CD8-positive, alpha-beta memory T cell (primary cell): Measurements from ENCODE around the gene VWA2. TPM values are rescaled to one million over a fixed set of nuclear protein-coding genes. Genes with fewer than 3 reads are reported as not detected.
A peak's percentile ranks its signal among the peaks of the same experiment; 100 is the strongest.

ENCODE experiments used
- CTCF ChIA-PET: fragments of 350-600 bp; sonication (Branson Sonifier 250); formaldehyde crosslinking; loops from one replicate; lab custom pipeline; 2021; ENCODE audit warnings: antibody characterized with exemption; lab: Charles Lee
- POLR2A ChIA-PET: fragments of 350-600 bp; sonication (Branson Sonifier 250); formaldehyde crosslinking; loops from one replicate; lab custom pipeline; 2021; ENCODE audit warnings: antibody characterized with exemption; lab: Charles Lee
- DNase-seq, 5 donors: peaks; one replicate each; pipeline versions ENCODE4 v3.0.0 to v3.0.0-alpha.2; 2020 to 2022; ENCODE audit warnings: mixed read lengths in 1 of 5
- H3K27ac ChIP-seq: one replicate; pipeline ENCODE4 v1.7.0; 2013; ENCODE audit warnings: low read depth, mild to moderate bottlenecking, low read length, moderate library complexity
- H3K27me3 ChIP-seq: 2 replicates; pipeline ENCODE4 v1.7.0; 2013; ENCODE audit warnings: low read length, mild to moderate bottlenecking; ENCODE audit not compliant: insufficient read depth, poor library complexity, severe bottlenecking
- H3K36me3 ChIP-seq: 2 replicates; pipeline ENCODE4 v1.7.0; 2013; ENCODE audit warnings: mild to moderate bottlenecking, low read length, moderate library complexity; ENCODE audit not compliant: insufficient read depth
- H3K4me1 ChIP-seq: 2 replicates; pipeline ENCODE4 v1.7.0; 2013; ENCODE audit warnings: mild to moderate bottlenecking, low read length, moderate library complexity; ENCODE audit not compliant: insufficient read depth
- H3K4me3 ChIP-seq: 2 replicates; pipeline ENCODE4 v1.7.0; 2013; ENCODE audit warnings: mild to moderate bottlenecking, low read length
- H3K9me3 ChIP-seq: 2 replicates; pipeline ENCODE4 v1.7.0; 2013; ENCODE audit warnings: mild to moderate bottlenecking, low read length
- H3K27ac Mint-ChIP-seq, 8 donors: one replicate each; pipeline ENCODE4 v1.8.0; 2020 to 2021; ENCODE audit warnings: mixed read lengths in 8 of 8, mild to moderate bottlenecking in 6 of 8, inconsistent platforms in 3 of 8, moderate library complexity in 3 of 8
- H3K27me3 Mint-ChIP-seq, 2 donors: one replicate each; pipeline ENCODE4 v1.8.0; 2020 to 2021; ENCODE audit warnings: mixed read lengths in 2 of 2, mild to moderate bottlenecking in 1 of 2, moderate library complexity in 1 of 2
- H3K36me3 Mint-ChIP-seq, 3 donors: one replicate each; pipeline ENCODE4 v1.8.0; 2020 to 2021; ENCODE audit warnings: mixed read lengths in 3 of 3, inconsistent platforms in 1 of 3, mild to moderate bottlenecking in 1 of 3
- H3K4me1 Mint-ChIP-seq, 3 donors: one replicate each; pipeline ENCODE4 v1.8.0; 2020 to 2021; ENCODE audit warnings: mixed read lengths in 3 of 3, inconsistent platforms in 1 of 3, mild to moderate bottlenecking in 1 of 3
- H3K4me3 Mint-ChIP-seq, 7 donors: one replicate each; pipeline ENCODE4 v1.8.0; 2020 to 2021; ENCODE audit warnings: mixed read lengths in 7 of 7, mild to moderate bottlenecking in 6 of 7, moderate library complexity in 4 of 7, inconsistent platforms in 2 of 7
- H3K9me3 Mint-ChIP-seq, 5 donors: one replicate each; pipeline ENCODE4 v1.8.0; 2020 to 2022; ENCODE audit warnings: mixed read lengths in 5 of 5, mild to moderate bottlenecking in 3 of 5, moderate library complexity in 2 of 5, inconsistent platforms in 1 of 5
- polyA plus RNA-seq: library from polyadenylated mRNA; unstranded; fragments of 300-500 nt; fragmentation: Illumina TruSeq; gene quantifications from one replicate; pipeline ENCODE4 v1.2.3, GENCODE V29; 2021
- total RNA-seq, 2 experiments: library from RNA; stranded (reverse); gene quantifications; one replicate each; pipeline ENCODE4 v1.2.3, GENCODE V29; 2021

Gene VWA2
- total and polyA plus RNA-seq, 3 experiments from 2014 or later: not detected

GRCh38 chr10:114212153-114212552 lies 26.9 kb upstream of the VWA2 start:
- ChIA-PET POLR2A (no interaction called here), CTCF (no interaction called here)
- no peak for DNase-seq
- Histone ChIP-seq H3K9me3 (no peaks in the 10 kb centered on the region), H3K36me3 (no peaks in the 10 kb centered on the region), H3K27ac (no peak overlapping the region), H3K27me3 (peaks cover 3% of the 10 kb centered on the region), H3K4me3 (no peak overlapping the region), H3K4me1 (no peaks in the 10 kb centered on the region)
- Mint-ChIP-seq H3K27ac (no peak overlapping the region), H3K9me3 (no peaks in the 10 kb centered on the region), H3K4me3 (no peak overlapping the region), H3K27me3 (peaks cover 1 to 29% of the 10 kb centered on the region in 2 donors), H3K4me1 (no peaks in the 10 kb centered on the region), H3K36me3 (no peaks in the 10 kb centered on the region)

- Mint-ChIP-seq H3K4me1 (no peaks in the 10 kb centered on the region), H3K9me3 (no peaks in the 10 kb centered on the region), H3K27me3 (peaks cover 0 to 36% of the 10 kb centered on the region in 2 donors), H3K4me3 (no peak overlapping the region), H3K36me3 (no peaks in the 10 kb centered on the region), H3K27ac (peak overlapping the region in 1 of 8 donors; percentile 51)
- no peak overlapping the region for H3K4me3 ChIP-seq
- no peak overlapping the region for H3K27ac ChIP-seq
- H3K9me3 ChIP-seq: no peaks in the 10 kb centered on the region
- ChIA-PET CTCF (no interaction called here), POLR2A (no interaction called here)
- H3K4me1 ChIP-seq: no peaks in the 10 kb centered on the region
- DNase-seq: no peak
- H3K27me3 ChIP-seq: peaks cover 3% of the 10 kb centered on the region
- H3K36me3 ChIP-seq: no peaks in the 10 kb centered on the region
Observed at GRCh38 chr10:114215033-114215432, 24.0 kb upstream of the VWA2 start.

- H3K4me3 Mint-ChIP-seq: no peak overlapping the region
- Histone ChIP-seq H3K9me3 (no peaks in the 10 kb centered on the region), H3K4me3 (no peak overlapping the region), H3K36me3 (no peaks in the 10 kb centered on the region), H3K27me3 (peaks cover 3% of the 10 kb centered on the region), H3K4me1 (no peaks in the 10 kb centered on the region), H3K27ac (no peak overlapping the region)
- no peaks in the 10 kb centered on the region for H3K36me3 Mint-ChIP-seq
- no peaks in the 10 kb centered on the region for H3K4me1 Mint-ChIP-seq
- ChIA-PET CTCF (no interaction called here), POLR2A (no interaction called here)
- no peak overlapping the region for H3K27ac Mint-ChIP-seq
- no peaks in the 10 kb centered on the region for H3K9me3 Mint-ChIP-seq
- H3K27me3 Mint-ChIP-seq: peaks cover 7 to 49% of the 10 kb centered on the region in 2 donors
- DNase-seq: no peak
Observed at GRCh38 chr10:114220281-114220680, 18.8 kb upstream of the VWA2 start.

GRCh38 chr10:114221235-114221634 lies 17.8 kb upstream of the VWA2 start:
- Histone ChIP-seq H3K4me1 (no peaks in the 10 kb centered on the region), H3K27ac (no peak overlapping the region), H3K27me3 (peaks cover 7% of the 10 kb centered on the region), H3K4me3 (no peak overlapping the region), H3K9me3 (no peaks in the 10 kb centered on the region), H3K36me3 (no peaks in the 10 kb centered on the region)
- no peak for DNase-seq
- Mint-ChIP-seq H3K27me3 (peaks cover 10 to 52% of the 10 kb centered on the region in 2 donors), H3K9me3 (no peaks in the 10 kb centered on the region), H3K4me3 (no peak overlapping the region), H3K27ac (no peak overlapping the region), H3K36me3 (no peaks in the 10 kb centered on the region), H3K4me1 (no peaks in the 10 kb centered on the region)
- POLR2A ChIA-PET: no interaction called here
- CTCF ChIA-PET: no interaction called here

- Mint-ChIP-seq H3K27me3 (peaks cover 10 to 53% of the 10 kb centered on the region in 2 donors), H3K4me3 (no peak overlapping the region), H3K4me1 (no peaks in the 10 kb centered on the region), H3K36me3 (no peaks in the 10 kb centered on the region), H3K27ac (no peak overlapping the region), H3K9me3 (no peaks in the 10 kb centered on the region)
- Histone ChIP-seq H3K36me3 (no peaks in the 10 kb centered on the region), H3K27ac (no peak overlapping the region), H3K4me1 (no peaks in the 10 kb centered on the region), H3K27me3 (peaks cover 4% of the 10 kb centered on the region), H3K4me3 (no peak overlapping the region), H3K9me3 (no peaks in the 10 kb centered on the region)
- DNase-seq: no peak
- CTCF ChIA-PET: no interaction called here
- POLR2A ChIA-PET: interaction anchor here (0.6 kb wide), 1 partner anchor 542 kb away, joined by 3 read pairs; no protein-coding TSS in a partner anchor
Observed at GRCh38 chr10:114223066-114223465, 16.0 kb upstream of the VWA2 start.

- ChIA-PET CTCF (no interaction called here), POLR2A (no interaction called here)
- Mint-ChIP-seq H3K27ac (peak overlapping the region in 1 of 8 donors; percentile 56), H3K27me3 (peaks cover 15 to 50% of the 10 kb centered on the region in 2 donors), H3K36me3 (no peaks in the 10 kb centered on the region), H3K4me3 (no peak overlapping the region), H3K9me3 (no peaks in the 10 kb centered on the region), H3K4me1 (no peaks in the 10 kb centered on the region)
- H3K27ac ChIP-seq: no peak overlapping the region
- no peaks in the 10 kb centered on the region for H3K4me1 ChIP-seq
- no peak for DNase-seq
- H3K9me3 ChIP-seq: no peaks in the 10 kb centered on the region
- H3K4me3 ChIP-seq: no peak overlapping the region
- peaks cover 4% of the 10 kb centered on the region for H3K27me3 ChIP-seq
- no peaks in the 10 kb centered on the region for H3K36me3 ChIP-seq
Observed at GRCh38 chr10:114228156-114228555, 10.9 kb upstream of the VWA2 start.

- Mint-ChIP-seq H3K9me3 (no peaks in the 10 kb centered on the region), H3K36me3 (no peaks in the 10 kb centered on the region), H3K4me1 (no peaks in the 10 kb centered on the region), H3K27ac (no peak overlapping the region), H3K27me3 (peaks cover 22 to 46% of the 10 kb centered on the region in 2 donors), H3K4me3 (no peak overlapping the region)
- Histone ChIP-seq H3K27ac (no peak overlapping the region), H3K4me3 (no peak overlapping the region), H3K27me3 (no peaks in the 10 kb centered on the region), H3K36me3 (no peaks in the 10 kb centered on the region), H3K9me3 (no peaks in the 10 kb centered on the region), H3K4me1 (no peaks in the 10 kb centered on the region)
- no peak for DNase-seq
- CTCF ChIA-PET: interaction anchor here (0.8 to 0.9 kb wide), 2 partner anchors 58 to 71 kb away, joined by 3 read pairs; partner anchors contain the start of gene CCDC186
- POLR2A ChIA-PET: no interaction called here
Observed at GRCh38 chr10:114232561-114233176, 6.4 kb upstream of the VWA2 start.

- Mint-ChIP-seq H3K4me1 (peaks cover 0 to under 1% (median 0%) of the 10 kb centered on the region in 3 donors), H3K27ac (no peak overlapping the region), H3K36me3 (no peaks in the 10 kb centered on the region), H3K9me3 (no peaks in the 10 kb centered on the region), H3K27me3 (peaks cover 28 to 47% of the 10 kb centered on the region in 2 donors), H3K4me3 (no peak overlapping the region)
- H3K4me1 ChIP-seq: no peaks in the 10 kb centered on the region
- no peak overlapping the region for H3K4me3 ChIP-seq
- no peaks in the 10 kb centered on the region for H3K9me3 ChIP-seq
- ChIA-PET POLR2A (no interaction called here), CTCF (interaction anchor here (0.9 kb wide), 1 partner anchor 70 kb away, joined by 3 read pairs; no protein-coding TSS in a partner anchor)
- H3K36me3 ChIP-seq: no peaks in the 10 kb centered on the region
- no peak for DNase-seq
- no peak overlapping the region for H3K27ac ChIP-seq
- H3K27me3 ChIP-seq: peaks cover 6% of the 10 kb centered on the region
Observed at GRCh38 chr10:114233482-114233881, 5.6 kb upstream of the VWA2 start.
